WTC11 (cell line): ENCODE results near the gene NRXN3. TPM values are rescaled to one million over a fixed set of nuclear protein-coding genes. Genes with fewer than 3 reads are reported as not detected.

ENCODE experiments used
- ATAC-seq: fragments of 200-7000 bp; cut with Tn5 transposase; 2 replicates; pipeline ENCODE4 v1.10.0; 2021; ENCODE audit warnings: mild to moderate bottlenecking, moderate library complexity
- CTCF ChIA-PET: fragments of 300-600 bp; sonication (Branson Sonifier 250); formaldehyde crosslinking; loops from one replicate; lab custom pipeline; 2021; ENCODE audit warnings: antibody characterized with exemption; lab: Charles Lee
- POLR2A ChIA-PET: fragments of 350-600 bp; sonication (Branson Sonifier 250); formaldehyde crosslinking; loops from one replicate; lab custom pipeline; 2021; ENCODE audit warnings: antibody characterized with exemption; lab: Charles Lee
- DNase-seq: peaks from one replicate; pipeline ENCODE4 v3.0.0; 2021; ENCODE audit warnings: low spot score
- H3K27ac Mint-ChIP-seq: 2 replicates; pipeline ENCODE4 v1.8.0; 2021; ENCODE audit warnings: mixed read lengths
- H3K27me3 Mint-ChIP-seq: 2 replicates; pipeline ENCODE4 v1.8.0; 2021; ENCODE audit warnings: low read depth, mild to moderate bottlenecking, moderate library complexity, mixed read lengths
- H3K36me3 Mint-ChIP-seq: 2 replicates; pipeline ENCODE4 v1.8.0; 2021; ENCODE audit warnings: mixed read lengths
- H3K4me1 Mint-ChIP-seq: 2 replicates; pipeline ENCODE4 v1.8.0; 2022; ENCODE audit warnings: mixed read lengths
- H3K4me3 Mint-ChIP-seq: 2 replicates; pipeline ENCODE4 v1.8.0; 2021; ENCODE audit warnings: mild to moderate bottlenecking, moderate library complexity, mixed read lengths
- H3K9me3 Mint-ChIP-seq: 2 replicates; pipeline ENCODE4 v1.8.0; 2021; ENCODE audit warnings: mixed read lengths
- CTCF ChIP-seq: fragments of 200-600 bp; IDR thresholded peaks from 2 replicates; pipeline ENCODE4 v1.8.0; 2022; ENCODE audit warnings: antibody characterized with exemption
- ELF4 ChIP-seq: sonication (generic); formaldehyde crosslinking; IDR thresholded peaks from 2 replicates; pipeline ENCODE4 v1.8.1; 2022; ENCODE audit warnings: low read depth, mild to moderate bottlenecking, moderate library complexity, missing genetic modification reagents
- FOXJ3 ChIP-seq: sonication (generic); formaldehyde crosslinking; IDR thresholded peaks from 2 replicates; pipeline ENCODE4 v1.9.0; 2021; ENCODE audit warnings: missing genetic modification reagents, mild to moderate bottlenecking, borderline replicate concordance
- FOXP1 ChIP-seq: sonication (generic); formaldehyde crosslinking; IDR thresholded peaks from 2 replicates; pipeline ENCODE4 v1.8.0; 2022; ENCODE audit warnings: missing genetic modification reagents, mild to moderate bottlenecking, moderate library complexity, borderline replicate concordance
- JUN ChIP-seq: sonication (generic); formaldehyde crosslinking; IDR thresholded peaks from 2 replicates; pipeline ENCODE4 v1.8.0; 2023; ENCODE audit warnings: mild to moderate bottlenecking, missing genetic modification reagents
- MLX ChIP-seq: sonication (generic); formaldehyde crosslinking; IDR thresholded peaks from 2 replicates; pipeline ENCODE4 v1.8.1; 2023; ENCODE audit warnings: mild to moderate bottlenecking, missing genetic modification reagents, moderate library complexity
- NFYB ChIP-seq: sonication (generic); formaldehyde crosslinking; conservative IDR thresholded peaks from 2 replicates; pipeline ENCODE4 v1.8.0; 2022; ENCODE audit warnings: low read depth, missing genetic modification reagents
- TEAD4 ChIP-seq: sonication (generic); formaldehyde crosslinking; IDR thresholded peaks from 2 replicates; pipeline ENCODE4 v1.8.0; 2022; ENCODE audit warnings: mild to moderate bottlenecking, missing genetic modification reagents
- ZBTB21 ChIP-seq: sonication (generic); formaldehyde crosslinking; IDR thresholded peaks from 2 replicates; pipeline ENCODE4 v1.8.1; 2023; ENCODE audit warnings: mild to moderate bottlenecking, missing genetic modification reagents, borderline replicate concordance
- ZNF121 ChIP-seq: sonication (generic); formaldehyde crosslinking; IDR thresholded peaks from 2 replicates; pipeline ENCODE4 v1.8.0; 2023; ENCODE audit warnings: missing genetic modification reagents
- ZNF232 ChIP-seq: sonication (generic); formaldehyde crosslinking; IDR thresholded peaks from 2 replicates; pipeline ENCODE4 v1.8.0; 2022; ENCODE audit warnings: mild to moderate bottlenecking, missing genetic modification reagents
- ZNF532 ChIP-seq: fragments of 250-450 bp; sonication (Bioruptor Pico); IDR thresholded peaks from 2 replicates; pipeline ENCODE4 v1.9.0; 2021; ENCODE audit warnings: mild to moderate bottlenecking, borderline replicate concordance
- total RNA-seq: library from RNA; stranded (reverse); gene quantifications from 3 replicates; pipeline ENCODE4 v1.2.3, GENCODE V29; 2021
- TF ChIP-seq, protein P1 (sequence below): sonication (generic); formaldehyde crosslinking; IDR thresholded peaks from 2 replicates; pipeline ENCODE4 v1.8.1; 2022; ENCODE audit warnings: low read depth, mild to moderate bottlenecking, moderate library complexity, missing genetic modification reagents, borderline replicate concordance
- TF ChIP-seq, protein P2 (sequence below): sonication (generic); formaldehyde crosslinking; IDR thresholded peaks from 2 replicates; pipeline ENCODE4 v1.8.0; 2022; ENCODE audit warnings: mild to moderate bottlenecking, missing genetic modification reagents
- TF ChIP-seq, protein P3 (sequence below): sonication (generic); formaldehyde crosslinking; IDR thresholded peaks from 2 replicates; pipeline ENCODE4 v1.8.1; 2023; ENCODE audit warnings: mild to moderate bottlenecking, missing genetic modification reagents
- TF ChIP-seq, protein P4 (sequence below): fragments of 250-450 bp; sonication (Bioruptor Pico); IDR thresholded peaks from 2 replicates; pipeline ENCODE4 v1.9.0; 2021; ENCODE audit warnings: moderate library complexity, mild to moderate bottlenecking, inconsistent platforms, borderline replicate concordance
- TF ChIP-seq, protein P5 (sequence below): sonication (generic); formaldehyde crosslinking; conservative IDR thresholded peaks from 2 replicates; pipeline ENCODE4 v1.8.1; 2023; ENCODE audit warnings: mild to moderate bottlenecking, low read depth, missing genetic modification reagents, moderate library complexity
- TF ChIP-seq, protein P6 (sequence below): sonication (generic); formaldehyde crosslinking; IDR thresholded peaks from 2 replicates; pipeline ENCODE4 v1.8.1; 2022; ENCODE audit warnings: low read depth, missing genetic modification reagents, borderline replicate concordance

Gene NRXN3
- total RNA-seq, 1 experiment from 2014 or later, result 3.0 TPM

DNA sequence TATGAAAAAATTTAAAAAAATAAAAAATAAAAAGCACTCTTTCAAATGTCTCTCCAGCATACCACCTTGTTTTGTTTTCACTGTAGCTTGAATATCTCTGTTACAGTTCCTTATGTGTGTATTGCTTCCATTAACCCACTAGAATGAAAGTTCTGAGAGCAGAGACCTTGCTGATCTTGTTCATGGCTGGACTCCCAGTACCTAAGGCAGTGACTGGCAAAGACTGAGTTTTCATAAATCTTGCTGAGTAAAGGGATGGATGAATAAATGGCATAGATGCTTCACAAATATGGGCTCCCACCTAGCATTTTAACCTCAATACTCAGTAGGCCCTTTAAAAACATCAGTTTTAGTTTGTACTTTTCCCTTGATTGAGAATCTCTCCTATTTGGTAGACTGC lies 1125.2 kb downstream of the NRXN3 start (continued):
- TF ChIP-seq, protein P1, sequence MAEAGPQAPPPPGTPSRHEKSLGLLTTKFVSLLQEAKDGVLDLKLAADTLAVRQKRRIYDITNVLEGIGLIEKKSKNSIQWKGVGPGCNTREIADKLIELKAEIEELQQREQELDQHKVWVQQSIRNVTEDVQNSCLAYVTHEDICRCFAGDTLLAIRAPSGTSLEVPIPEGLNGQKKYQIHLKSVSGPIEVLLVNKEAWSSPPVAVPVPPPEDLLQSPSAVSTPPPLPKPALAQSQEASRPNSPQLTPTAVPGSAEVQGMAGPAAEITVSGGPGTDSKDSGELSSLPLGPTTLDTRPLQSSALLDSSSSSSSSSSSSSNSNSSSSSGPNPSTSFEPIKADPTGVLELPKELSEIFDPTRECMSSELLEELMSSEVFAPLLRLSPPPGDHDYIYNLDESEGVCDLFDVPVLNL (CRISPR knock-in tag), result no peak
- TF ChIP-seq ZBTB21 (CRISPR knock-in tag) (no peak), FOXJ3 (no peak), FOXP1 (CRISPR knock-in tag) (no peak), MLX (no peak), JUN (CRISPR knock-in tag) (no peak)

- Mint-ChIP-seq H3K27ac (no peak overlapping the region), H3K4me3 (no peak overlapping the region), H3K36me3 (peaks cover 12% of the 10 kb centered on the region), H3K9me3 (peaks cover 23% of the 10 kb centered on the region), H3K27me3 (no peaks in the 10 kb centered on the region; the same call in 1 of the 2 replicates), H3K4me1 (peaks cover 23% of the 10 kb centered on the region)
- DNase-seq, result no peak
- no peak for ATAC-seq
- ChIA-PET POLR2A (interaction anchor here (1.0 kb wide), 1 partner anchor 170 kb away, joined by 3 read pairs; no protein-coding TSS in a partner anchor), CTCF (no interaction called here)
- TF ChIP-seq CTCF (no peak), ZNF121 (CRISPR knock-in tag) (no peak), TEAD4 (no peak), NFYB (CRISPR knock-in tag) (no peak), ZNF232 (CRISPR knock-in tag) (no peak), ZNF532 (CRISPR knock-in tag) (no peak), ELF4 (no peak), FOXJ3 (no peak)
- TF ChIP-seq, protein P2, sequence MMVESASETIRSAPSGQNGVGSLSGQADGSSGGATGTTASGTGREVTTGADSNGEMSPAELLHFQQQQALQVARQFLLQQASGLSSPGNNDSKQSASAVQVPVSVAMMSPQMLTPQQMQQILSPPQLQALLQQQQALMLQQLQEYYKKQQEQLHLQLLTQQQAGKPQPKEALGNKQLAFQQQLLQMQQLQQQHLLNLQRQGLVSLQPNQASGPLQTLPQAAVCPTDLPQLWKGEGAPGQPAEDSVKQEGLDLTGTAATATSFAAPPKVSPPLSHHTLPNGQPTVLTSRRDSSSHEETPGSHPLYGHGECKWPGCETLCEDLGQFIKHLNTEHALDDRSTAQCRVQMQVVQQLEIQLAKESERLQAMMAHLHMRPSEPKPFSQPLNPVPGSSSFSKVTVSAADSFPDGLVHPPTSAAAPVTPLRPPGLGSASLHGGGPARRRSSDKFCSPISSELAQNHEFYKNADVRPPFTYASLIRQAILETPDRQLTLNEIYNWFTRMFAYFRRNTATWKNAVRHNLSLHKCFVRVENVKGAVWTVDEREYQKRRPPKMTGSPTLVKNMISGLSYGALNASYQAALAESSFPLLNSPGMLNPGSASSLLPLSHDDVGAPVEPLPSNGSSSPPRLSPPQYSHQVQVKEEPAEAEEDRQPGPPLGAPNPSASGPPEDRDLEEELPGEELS (CRISPR knock-in tag), result no peak
- TF ChIP-seq, protein P3, sequence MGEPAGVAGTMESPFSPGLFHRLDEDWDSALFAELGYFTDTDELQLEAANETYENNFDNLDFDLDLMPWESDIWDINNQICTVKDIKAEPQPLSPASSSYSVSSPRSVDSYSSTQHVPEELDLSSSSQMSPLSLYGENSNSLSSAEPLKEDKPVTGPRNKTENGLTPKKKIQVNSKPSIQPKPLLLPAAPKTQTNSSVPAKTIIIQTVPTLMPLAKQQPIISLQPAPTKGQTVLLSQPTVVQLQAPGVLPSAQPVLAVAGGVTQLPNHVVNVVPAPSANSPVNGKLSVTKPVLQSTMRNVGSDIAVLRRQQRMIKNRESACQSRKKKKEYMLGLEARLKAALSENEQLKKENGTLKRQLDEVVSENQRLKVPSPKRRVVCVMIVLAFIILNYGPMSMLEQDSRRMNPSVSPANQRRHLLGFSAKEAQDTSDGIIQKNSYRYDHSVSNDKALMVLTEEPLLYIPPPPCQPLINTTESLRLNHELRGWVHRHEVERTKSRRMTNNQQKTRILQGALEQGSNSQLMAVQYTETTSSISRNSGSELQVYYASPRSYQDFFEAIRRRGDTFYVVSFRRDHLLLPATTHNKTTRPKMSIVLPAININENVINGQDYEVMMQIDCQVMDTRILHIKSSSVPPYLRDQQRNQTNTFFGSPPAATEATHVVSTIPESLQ, result no peak
- TF ChIP-seq, protein P4, sequence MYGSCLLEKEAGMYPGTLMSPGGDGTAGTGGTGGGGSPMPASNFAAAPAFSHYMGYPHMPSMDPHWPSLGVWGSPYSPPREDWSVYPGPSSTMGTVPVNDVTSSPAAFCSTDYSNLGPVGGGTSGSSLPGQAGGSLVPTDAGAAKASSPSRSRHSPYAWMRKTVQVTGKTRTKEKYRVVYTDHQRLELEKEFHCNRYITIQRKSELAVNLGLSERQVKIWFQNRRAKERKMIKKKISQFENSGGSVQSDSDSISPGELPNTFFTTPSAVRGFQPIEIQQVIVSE (CRISPR knock-in tag), result no peak
- TF ChIP-seq, protein P5, sequence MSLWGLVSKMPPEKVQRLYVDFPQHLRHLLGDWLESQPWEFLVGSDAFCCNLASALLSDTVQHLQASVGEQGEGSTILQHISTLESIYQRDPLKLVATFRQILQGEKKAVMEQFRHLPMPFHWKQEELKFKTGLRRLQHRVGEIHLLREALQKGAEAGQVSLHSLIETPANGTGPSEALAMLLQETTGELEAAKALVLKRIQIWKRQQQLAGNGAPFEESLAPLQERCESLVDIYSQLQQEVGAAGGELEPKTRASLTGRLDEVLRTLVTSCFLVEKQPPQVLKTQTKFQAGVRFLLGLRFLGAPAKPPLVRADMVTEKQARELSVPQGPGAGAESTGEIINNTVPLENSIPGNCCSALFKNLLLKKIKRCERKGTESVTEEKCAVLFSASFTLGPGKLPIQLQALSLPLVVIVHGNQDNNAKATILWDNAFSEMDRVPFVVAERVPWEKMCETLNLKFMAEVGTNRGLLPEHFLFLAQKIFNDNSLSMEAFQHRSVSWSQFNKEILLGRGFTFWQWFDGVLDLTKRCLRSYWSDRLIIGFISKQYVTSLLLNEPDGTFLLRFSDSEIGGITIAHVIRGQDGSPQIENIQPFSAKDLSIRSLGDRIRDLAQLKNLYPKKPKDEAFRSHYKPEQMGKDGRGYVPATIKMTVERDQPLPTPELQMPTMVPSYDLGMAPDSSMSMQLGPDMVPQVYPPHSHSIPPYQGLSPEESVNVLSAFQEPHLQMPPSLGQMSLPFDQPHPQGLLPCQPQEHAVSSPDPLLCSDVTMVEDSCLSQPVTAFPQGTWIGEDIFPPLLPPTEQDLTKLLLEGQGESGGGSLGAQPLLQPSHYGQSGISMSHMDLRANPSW (CRISPR knock-in tag), result no peak
- TF ChIP-seq, protein P6, sequence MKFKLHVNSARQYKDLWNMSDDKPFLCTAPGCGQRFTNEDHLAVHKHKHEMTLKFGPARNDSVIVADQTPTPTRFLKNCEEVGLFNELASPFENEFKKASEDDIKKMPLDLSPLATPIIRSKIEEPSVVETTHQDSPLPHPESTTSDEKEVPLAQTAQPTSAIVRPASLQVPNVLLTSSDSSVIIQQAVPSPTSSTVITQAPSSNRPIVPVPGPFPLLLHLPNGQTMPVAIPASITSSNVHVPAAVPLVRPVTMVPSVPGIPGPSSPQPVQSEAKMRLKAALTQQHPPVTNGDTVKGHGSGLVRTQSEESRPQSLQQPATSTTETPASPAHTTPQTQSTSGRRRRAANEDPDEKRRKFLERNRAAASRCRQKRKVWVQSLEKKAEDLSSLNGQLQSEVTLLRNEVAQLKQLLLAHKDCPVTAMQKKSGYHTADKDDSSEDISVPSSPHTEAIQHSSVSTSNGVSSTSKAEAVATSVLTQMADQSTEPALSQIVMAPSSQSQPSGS (CRISPR knock-in tag), result no peak
These were observed 1128.2 kb downstream of the NRXN3 start for GRCh38 chr14:79298373-79298772.
